NCI-H2107 (cell line): Measurements from ENCODE around the gene SLC2A4RG.
"Not testable (repeated sequence)": the region's sequence is repeated elsewhere in the genome, so short reads cannot be mapped to it uniquely, and the experiment has no call there.

Experiments
- DNase-seq: peaks from one replicate; lab custom pipeline; 2025; lab: John Stamatoyannopoulos, UW

SLC2A4RG gene

DNA sequence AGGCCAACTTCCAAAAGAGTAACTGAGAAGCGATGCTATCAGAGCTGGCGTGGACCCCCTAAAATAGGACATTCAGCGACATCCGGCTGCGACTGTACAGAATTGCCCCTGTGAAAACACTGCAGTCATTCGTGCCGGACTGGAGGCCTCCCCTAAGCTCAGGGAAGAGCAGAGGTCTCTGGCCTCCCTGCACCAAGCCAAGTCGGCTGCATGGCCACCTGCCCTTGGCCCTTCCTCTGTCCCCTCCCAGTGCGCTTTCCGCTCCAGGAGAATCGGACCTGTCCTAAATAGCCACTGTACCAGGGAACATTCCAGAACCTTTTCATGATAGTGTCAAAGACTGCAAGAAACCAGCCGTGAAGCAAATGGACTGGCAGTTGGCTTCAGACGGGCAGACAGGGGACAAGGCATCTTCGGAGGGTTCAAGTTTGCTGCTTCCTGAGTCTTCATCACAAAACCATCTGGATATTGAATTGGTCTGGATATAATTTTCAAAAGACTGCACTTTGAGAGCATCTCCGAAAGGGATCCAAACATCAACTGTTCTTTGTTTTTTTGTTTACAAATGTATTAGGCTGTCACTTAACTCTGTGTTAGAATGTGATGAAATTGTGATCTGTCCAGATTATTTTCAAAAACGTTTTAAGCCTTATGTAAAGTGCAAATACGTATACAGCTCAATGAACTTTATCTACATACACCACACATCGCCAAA, 16.5 kb downstream of the SLC2A4RG start:
- no peak for DNase-seq

DNA sequence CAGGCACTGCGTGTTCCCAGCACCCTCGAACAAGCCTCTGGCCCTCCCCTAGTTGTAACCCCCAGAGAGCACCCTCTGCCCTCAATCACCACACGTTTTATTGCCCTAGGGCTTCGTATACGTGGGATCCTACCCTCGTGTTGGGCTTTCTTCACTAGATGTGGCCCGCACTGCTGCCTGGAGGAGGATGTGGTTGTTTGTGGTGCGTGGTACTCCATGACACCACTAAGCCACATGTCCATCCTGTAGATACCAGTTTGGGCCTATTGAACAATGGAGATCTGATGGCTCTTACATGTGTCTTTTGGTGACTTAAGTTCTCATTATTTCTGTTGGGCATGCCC, 17.0 kb downstream of the SLC2A4RG start:
- no peak for DNase-seq

DNA sequence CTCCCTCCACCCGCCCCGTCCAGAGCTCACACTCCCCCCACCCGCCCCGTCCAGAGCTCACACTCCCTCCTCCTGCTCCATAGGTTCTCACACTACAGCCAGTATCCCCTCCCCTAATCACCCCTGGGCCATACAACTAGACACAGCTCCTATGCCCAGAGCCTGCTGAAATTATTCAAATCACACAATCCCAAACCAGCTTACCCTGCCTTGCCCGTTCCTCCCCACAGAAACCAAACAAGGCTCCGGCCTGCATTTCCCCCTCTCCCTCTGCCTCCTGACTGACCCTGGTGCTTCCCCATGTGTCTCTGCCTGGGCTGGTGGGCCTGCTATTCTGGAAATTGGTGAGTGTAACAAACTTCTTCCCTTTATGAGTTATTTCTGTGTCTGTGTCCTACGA, 18.6 kb downstream of the SLC2A4RG start:
- DNase-seq = no peak

DNA sequence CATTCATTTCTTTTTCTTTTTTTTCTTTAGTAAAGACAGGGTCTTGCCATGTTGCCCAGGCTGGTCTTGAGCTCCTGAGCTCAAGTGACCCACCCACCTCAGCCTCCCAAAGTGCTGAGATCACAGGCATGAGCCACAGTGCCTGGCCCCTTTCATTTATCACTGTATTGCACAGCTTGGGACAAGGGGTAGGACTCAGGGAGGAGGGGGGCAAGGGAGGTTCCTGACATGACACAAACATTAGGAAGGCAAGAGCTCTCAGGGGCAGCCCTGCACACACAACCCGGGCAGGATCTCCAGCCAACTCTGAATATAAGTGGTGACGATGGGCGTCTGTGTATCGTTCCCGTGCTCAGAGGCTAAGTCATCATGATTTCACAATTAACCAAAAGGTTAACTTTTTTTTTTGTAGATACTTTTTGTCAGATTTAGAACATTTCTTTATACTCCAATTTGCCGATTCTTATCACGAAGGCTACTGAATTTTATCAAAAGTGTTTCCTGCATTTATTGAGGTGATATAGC, 19.9 kb downstream of the SLC2A4RG start:
- DNase-seq = no peak

DNA sequence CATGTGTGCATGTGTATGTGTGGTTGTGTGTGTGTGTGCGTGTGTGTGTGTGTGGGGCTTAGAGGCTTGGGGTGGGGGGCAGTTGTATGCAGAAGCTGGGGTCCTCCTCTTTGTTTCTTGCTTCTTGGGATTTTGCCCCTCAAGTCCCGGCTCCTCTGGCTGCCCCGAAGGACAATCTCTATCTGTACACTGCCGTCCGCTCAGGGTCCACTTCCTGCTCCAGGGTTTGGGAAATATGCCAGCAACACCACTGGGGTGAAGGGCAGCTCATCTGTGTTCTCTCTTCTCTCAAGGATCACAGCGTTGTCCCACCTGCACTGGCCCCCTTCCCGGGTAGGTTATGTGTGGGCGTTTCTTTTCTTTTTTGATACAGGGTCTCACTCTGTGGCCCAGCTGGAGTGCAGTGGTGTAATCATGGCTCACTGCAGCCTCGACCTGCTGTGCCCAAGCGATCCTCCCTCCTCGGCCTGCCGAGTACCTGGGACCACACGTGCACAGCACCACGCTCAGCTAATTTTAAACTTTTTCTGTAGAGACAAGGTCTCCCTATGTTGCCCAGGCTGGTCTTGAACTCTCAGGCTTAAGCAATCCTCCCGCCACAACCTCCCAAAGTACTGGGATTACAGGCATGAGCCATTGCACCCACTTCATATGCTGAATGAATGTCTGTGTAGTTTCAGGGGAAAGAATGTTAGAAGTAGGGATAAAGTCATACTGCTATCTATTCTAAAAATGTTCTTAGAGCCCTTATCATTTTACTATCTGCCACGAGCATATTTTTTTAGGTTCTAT, 25.7 kb downstream of the SLC2A4RG start:
- DNase-seq = no peak

DNA sequence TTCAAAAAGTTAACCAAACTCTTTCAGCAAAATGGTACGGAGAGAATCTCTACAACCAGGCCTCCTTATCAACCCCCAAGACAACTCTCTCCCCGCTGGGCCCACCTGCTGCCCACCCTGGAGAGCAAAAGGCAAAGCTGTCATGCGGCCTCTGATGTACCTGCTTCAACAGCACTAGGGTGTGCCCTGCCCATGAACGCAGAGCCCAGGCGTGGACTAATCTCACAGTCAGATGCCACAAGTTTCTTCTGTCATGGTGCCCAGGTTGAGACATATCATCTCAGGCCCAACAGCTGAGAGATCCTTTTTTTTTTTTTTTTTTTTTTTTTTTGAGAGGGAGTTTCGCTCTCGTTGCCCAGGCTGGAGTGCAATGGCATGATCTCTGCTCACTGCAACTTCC, 26.3 kb downstream of the SLC2A4RG start:
- DNase-seq = no peak

DNA sequence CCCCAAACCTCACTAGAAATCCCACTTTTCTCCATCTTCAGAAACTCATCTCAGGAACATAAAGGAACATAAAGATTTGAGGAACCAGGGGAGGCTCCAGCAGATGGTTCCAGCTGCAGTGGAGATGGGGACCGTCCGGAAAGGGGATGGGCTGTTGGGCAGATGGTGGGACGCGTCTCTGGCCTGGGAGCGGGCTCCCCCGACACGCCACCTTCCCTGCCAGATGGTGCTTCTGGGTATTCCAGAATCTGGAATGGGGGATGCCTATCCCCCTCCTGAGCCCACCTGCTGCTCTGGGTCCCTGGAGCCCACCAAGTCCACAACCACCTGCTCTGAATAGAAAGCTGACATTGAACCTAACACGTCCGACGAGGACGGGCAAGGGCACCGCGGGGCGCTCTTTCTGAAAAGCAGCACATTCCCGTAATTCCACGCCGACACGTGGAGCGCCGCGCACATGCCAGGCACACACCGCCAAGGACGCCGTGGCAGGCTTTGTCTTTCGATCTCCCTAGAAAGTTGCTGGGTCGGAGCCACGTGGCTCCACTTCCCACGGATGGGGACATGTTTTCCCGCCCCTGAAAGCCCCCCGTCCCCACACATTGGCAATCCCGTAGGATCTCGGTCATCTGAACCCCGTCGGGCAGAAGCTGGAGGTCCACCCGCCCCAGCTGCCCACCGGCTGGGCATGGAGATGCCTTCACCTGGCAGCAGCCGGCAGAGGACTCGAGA, 27.3 kb downstream of the SLC2A4RG start:
- DNase-seq = no peak

DNA sequence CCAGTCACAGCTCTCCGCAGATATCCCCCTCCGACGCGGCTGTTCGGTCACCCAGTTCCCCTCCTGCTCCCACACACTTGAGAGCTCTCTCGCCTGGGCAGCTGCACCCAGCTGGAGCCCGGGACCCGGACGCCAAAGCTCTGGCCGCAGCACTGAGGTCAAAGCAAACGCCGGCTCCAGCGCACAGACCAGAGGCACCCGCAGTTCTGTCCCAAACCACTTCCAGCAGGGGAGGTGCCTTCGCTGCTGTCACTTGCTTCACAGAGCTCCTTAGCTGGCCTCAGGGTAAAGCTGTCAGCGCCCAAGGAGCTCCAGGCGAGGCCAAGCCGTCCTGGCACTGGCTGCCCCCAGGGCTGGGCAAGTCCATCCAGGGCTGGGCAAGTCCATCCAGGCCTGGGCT, 27.9 kb downstream of the SLC2A4RG start:
- no peak for DNase-seq

DNA sequence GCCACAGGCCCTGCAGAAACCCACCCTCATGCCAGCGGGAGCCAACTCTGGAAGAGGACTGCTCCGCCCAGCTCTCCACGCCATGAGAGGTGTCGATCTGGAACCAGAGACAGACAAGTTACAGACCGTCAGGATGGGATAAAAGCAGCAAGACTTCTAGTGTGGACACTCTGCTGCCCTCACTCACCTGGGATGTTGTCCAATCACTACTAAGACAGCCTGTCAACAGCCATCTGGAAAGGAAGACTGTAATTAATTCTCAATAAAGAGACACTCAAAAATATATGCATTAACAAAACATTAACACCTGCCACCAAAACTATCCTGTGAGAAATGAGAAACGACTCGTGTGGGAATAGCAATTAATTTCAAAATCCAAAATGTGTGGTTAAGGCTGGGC, 28.3 kb downstream of the SLC2A4RG start:
- DNase-seq = no peak

DNA sequence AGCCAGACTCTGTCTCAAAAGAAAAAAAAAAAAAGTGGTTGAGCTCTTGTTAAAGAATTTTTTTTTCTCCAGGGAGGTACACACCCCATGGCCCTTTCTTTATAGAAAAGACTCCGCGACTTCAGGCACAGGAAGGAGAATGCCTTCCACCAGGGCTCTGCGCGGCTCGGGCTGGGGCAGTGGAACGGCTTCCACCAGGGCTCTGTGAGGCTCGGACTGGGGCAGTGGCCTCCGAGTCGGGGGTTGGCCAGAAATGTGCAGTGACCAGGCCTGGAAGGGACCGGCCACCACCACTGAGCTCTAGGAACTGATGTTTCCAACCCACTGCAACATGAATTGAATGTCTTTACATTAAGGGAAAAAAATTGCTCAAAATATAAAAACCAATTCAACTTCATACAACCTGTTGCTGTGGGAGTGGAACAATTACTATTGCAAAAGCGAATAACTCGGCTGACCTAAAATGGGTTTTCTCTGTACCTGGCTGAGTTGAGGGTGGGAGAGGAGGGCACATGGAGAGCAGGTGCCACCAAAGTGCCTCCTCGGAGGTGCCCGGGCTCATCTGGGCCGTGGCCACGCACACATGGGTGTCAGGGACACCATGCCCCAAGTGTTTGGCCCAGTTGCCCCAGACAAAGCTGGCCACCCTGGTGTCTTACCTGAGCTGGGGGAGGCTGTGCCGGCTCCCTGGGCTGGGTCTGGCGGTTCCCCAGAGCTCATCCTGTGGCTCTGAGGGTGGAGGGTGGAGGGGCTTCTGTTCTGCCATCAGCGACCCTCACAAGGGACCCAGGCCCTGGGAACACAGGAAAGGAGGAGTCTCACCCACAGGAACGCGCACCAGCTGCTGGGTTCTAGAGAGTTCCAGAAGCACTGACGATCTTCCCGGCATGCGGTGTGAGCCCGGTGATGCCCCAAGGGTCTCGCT, 29.3 kb downstream of the SLC2A4RG start:
- DNase-seq = no peak

DNA sequence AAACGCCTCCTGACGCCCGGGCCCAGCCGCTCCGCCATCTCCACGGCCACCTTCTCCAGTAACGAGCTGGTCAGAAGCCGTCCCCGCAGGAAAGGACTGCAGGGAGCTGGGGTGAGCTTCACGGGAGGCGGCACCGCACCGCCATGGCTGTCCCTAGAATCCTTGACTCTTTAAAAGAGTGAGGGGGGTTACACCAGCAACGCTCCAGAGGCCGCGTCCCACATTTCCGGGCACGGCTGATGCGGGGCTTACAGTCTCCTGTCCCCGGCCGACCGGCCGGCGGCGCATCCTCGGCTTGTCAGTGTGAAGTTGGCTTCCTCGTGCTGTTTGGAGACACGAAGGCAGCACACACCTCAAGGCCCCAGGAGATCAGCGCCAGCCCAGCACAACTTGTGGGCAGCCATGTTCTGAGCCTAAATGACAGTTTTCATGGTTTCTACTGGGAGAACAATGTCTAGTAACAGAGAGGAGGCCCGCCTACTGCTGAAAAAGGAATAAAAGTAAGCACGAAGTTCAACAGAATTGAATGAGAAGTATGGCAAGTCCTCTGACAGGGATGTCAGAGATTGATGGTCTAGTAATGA, 30.4 kb downstream of the SLC2A4RG start:
- DNase-seq = no peak

DNA sequence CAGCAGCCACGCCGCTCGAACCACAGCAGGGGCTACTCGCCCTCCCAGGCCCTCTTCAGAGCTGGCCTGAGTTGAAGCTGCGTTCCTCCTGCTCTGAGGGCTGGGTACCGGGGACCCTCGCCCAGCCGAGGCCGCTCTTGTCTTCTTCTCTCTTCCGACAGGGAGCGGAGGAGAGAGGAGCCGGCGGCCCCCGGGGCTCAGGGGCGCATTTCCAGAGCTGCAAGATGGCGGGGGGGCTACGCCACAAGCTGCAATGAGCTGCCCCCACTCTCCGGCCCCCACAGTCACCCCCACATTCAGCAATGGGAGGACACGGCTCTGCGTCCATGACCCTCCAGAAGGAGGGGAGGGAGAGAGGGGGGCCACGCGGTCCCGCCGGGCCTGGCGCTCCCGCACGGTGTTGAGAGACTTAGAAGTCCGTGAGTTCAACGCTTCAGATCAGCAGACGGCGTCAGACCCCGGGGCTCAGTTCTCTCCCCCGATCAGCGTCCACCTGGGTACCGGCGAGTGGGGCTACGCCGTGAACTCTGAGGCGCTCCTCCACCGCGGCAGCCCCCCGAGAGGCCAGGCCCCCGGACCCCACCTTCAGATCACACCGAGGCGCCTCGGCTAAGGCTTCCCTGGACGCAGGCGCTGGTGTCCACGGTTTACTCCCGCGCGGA, 31.6 kb downstream of the SLC2A4RG start:
- no peak for DNase-seq

DNA sequence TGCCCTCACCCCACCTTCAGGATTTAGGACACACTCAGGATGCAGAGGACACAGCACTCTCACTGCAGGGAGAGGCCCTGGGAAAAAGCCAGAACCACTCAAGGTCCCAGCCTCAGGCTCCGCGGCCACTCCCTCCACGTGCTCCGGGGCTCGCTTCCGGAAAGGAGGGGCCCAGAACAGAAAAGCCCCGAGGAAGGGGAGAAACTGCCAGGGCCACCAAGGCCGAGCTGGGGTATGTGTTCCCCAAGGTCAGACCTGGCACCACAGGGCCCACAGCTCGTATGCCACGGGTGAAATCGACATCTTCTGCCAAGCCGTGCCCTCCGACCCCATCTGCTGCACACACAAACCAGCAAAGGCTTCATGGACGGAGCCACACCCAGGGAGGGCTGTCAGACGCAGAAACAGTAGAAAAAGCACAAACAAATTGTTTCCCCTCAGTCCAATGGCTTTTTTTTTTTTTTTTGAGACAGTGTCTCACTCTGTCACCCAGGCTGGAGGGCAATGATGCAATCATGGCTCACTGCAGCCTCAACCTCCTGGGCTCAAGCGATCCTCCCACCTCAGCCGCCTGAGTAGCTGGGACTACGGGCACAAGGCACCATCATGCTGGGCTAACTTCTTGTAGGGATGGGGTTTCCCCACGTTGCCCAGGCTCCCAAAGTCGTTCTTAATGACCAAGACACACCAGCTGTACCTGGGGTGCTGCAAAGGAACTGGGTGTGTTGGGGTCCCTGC, 33.4 kb downstream of the SLC2A4RG start:
- DNase-seq = no peak

DNA sequence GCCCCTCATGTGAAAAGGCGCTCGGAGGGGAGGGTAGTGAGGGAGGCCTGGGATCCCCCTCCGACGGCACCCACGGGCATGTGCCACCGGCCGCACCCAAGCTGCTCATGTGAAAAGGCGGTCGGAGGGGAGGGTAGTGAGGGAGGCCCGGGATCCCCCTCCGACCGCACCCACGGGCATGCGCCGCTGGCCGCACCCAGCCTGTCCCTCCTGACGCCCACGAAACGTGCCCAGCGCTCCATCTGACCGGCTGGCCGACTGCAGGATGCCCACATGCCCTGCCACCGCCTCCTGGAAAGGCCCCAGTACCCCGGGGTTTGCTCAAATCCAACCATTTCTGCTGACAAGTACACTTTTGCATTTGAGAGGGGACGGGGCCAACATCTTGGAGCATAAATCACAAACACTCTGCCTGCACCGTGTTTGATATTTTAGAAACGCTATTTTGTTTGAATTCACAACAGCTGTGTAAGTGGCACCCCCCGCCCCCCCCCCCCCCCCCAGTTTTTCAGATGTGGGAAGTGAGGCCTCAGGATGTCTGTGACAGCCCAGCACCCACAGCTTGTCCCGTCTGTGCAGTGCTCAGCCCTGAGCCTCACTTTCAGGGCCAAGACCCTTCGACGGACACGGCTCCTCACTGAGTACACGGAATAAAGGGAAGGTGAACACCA, 34.1 kb downstream of the SLC2A4RG start:
- DNase-seq = no peak

DNA sequence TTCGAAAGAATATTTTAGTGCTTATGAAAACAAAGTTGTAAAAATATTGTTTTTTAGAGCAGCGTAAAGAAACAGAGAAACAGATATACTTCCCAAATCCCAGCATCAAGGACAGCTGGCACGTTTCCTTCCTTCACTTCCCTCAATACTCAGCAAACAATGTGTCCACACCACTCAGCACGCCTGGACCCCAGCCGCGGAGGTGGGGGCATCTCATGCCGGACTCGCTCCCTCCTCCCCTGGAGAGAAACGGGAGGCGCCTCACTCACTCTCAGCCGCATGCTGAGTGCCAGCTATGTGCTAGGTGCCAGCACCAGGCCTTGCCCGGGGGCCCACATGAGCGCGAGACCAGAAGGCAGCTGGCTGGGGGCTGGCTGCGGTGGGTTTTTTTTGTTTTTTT, 34.7 kb downstream of the SLC2A4RG start:
- DNase-seq = no peak

DNA sequence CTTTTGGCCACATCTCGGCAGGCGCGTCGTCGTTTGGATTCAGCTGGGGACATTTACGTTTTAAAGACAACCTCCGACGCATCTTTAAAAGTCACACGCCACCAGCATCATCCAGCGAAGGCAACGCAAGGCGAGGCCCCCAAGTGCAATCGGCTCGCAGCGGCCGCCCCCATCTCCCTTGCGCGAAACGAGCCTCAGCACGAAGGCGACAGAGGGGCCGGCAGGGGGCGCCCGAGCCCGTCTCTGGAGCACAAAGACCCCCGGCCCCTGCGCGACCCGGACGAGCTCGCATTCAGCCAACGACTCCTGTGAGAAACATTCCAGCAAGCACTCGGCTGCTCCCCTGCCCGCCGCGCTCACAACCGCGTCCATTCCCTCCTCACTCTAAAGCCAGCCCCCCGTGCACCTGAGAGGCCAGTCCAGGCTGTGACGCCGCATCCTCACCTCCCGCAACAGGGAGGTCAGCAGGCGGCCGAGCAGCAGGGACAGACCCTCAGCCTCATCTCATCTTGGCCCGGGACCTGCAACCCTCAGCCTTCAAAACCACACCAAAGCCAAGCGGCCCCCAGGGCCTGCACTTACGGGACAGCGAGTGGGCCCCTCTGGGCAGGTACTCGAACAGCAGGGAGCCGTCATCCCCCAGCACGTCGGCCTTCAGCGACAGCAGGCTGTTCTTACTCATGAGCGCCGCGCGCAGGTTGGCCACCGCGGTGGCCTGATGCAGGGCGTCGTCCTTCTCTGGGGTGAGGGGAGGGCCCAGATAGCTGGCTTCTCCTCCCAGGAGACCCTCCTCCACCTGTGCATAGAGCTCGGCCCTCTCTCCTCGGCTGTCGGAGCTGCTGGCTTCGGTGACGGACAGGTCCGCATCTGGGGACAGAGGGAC, 35.8 kb downstream of the SLC2A4RG start:
- DNase-seq = no peak

DNA sequence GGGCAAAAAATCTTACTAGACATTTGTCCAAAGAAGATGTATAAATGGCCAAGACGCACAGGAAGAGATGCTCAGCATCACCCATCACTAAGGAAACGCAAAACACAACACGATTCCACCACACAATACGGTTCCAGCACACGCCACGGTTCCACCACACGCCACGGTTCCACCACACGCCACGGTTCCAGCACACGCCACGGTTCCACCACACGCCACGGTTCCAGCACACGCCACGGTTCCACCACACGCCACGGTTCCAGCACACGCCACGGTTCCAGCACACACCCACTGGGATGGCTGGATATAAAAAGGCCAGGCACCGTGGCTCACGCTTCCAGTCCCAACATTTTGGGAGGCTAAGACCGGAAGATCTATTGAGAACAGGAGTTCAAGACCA, 37.3 kb downstream of the SLC2A4RG start:
- DNase-seq = not testable (repeated sequence)

DNA sequence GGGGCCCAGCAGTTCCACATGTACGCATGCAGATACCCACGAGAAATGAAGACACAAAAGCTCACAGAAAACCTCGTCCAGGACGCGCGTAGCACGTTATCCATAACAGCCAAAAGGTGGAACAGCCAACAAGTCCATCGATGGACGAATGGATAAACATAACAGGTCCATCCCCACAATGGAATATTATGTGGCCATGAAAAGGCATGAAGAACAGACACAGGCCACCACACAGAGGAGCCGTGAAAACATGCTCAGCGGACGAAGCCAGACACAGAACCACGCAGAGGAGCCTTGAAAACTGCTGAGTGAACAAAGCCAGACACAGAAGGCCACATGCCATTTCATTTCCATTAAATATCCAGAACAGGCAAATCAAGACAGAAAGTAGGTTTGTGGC, 38.0 kb downstream of the SLC2A4RG start:
- no peak for DNase-seq
